HFF-Myc (cell line): Measurements from ENCODE around the gene PPA1.
"Not testable (repeated sequence)": the region's sequence is repeated elsewhere in the genome, so short reads cannot be mapped to it uniquely, and the experiment has no call there.

Experiments used
- DNase-seq: peaks from one replicate; pipeline ENCODE4 v3.0.0-alpha.2; 2011; ENCODE audit warnings: low read depth; ENCODE audit errors: extremely low read depth
- H3K4me3 ChIP-seq: replicated peaks from 2 replicates; pipeline ENCODE4 v1.5.1; 2011; ENCODE audit warnings: low read depth, mild to moderate bottlenecking, control low read depth, low read length
- TF ChIP-seq, protein P1 (sequence below): IDR thresholded peaks from 2 replicates; pipeline ENCODE4 v1.5.1; 2012; ENCODE audit warnings: mild to moderate bottlenecking, low read depth, low read length, control low read depth; ENCODE audit errors: missing control alignments

The PPA1 gene

DNA sequence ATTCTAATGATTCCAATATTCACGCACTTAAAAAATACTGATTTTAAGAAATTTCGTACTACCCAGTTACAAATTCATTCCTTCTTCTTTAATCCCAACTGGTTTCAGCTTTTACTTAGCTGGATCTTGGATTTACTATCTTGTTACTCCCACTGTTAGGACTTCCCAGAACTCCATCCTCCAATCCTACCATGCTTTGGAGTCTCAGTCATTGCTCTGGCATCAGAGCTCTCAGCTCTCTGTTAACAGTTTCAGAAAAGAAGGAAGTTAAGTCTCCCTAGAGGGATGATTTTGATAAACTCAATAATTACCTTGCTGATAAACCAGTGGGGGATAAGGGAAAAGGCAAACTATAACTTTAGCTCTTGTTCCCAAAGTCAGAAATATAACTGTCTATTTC, 9.5 kb downstream of the PPA1 start:
- H3K4me3 ChIP-seq, result no peak overlapping the region
- DNase-seq, result no peak
- TF ChIP-seq, protein P1, sequence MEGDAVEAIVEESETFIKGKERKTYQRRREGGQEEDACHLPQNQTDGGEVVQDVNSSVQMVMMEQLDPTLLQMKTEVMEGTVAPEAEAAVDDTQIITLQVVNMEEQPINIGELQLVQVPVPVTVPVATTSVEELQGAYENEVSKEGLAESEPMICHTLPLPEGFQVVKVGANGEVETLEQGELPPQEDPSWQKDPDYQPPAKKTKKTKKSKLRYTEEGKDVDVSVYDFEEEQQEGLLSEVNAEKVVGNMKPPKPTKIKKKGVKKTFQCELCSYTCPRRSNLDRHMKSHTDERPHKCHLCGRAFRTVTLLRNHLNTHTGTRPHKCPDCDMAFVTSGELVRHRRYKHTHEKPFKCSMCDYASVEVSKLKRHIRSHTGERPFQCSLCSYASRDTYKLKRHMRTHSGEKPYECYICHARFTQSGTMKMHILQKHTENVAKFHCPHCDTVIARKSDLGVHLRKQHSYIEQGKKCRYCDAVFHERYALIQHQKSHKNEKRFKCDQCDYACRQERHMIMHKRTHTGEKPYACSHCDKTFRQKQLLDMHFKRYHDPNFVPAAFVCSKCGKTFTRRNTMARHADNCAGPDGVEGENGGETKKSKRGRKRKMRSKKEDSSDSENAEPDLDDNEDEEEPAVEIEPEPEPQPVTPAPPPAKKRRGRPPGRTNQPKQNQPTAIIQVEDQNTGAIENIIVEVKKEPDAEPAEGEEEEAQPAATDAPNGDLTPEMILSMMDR, result no peak

DNA sequence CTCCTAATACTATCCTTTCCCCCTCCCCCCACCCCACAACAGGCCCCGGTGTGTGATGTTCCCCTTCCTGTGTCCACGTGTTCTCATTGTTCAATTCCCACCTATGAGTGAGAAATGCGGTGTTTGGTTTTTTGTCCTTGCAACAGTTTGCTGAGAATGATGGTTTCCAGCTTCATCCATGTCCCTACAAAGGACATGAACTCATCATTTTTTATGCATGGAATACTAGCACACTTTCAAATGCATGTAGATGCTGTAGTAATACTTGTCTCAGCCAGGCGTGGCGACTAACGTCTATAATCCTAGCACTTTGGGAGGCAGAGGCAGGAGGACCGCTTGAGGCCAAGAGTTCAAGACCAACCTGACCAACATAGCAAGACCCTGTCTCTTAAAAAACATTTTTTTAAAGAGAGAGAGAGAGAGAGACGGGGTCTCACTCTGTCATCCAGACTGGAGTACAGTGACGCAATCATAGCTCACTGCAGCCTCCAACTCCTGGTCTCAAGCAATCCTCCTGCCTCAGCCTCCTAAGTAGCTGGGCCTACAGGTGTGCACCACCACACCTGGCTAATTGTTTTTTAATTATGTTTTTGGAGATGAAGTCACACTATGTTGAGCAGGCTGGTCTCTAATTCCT, 10.3 kb downstream of the PPA1 start:
- not testable (repeated sequence) for H3K4me3 ChIP-seq, DNase-seq

DNA sequence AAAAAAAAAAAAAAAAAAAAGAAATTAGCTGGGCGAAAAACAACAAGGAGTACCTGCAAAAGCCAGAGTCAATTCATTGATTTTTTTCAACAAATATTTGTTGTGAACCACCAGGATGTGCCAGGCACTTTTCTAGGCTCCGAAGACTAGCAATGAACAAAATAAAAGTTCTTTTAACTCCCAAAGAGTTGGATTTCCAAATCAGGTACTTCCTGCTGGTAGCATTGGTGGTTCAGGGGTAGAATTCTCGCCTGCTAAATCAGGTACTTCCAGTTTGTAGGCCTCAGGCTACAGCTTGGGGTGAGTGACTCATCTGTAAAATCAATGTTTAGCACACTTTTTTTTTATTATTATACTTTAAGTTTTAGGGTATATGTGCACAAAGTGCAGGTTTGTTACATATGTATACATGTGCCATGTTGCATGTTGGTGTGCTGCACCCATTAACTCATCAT, 10.9 kb downstream of the PPA1 start:
- no peak for DNase-seq
- H3K4me3 ChIP-seq, result no peak overlapping the region
- TF ChIP-seq, protein P1, result no peak

DNA sequence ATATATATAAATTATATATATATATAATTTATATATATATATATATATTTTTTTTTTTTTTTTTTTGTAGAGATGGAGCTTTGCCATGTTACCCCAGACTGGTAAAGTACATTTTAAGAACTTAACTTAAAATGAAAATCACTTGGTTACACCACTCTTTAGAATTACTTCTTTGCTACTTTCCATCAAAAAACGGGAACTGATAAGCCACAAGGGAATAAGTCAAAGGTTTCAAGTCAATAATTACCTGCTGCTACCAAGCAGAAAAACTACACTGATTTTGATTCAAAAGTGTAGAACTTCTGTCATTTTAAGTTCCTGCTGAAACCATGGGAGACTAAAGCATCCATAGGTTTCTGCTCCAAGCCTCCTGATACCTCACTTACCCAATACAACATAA, 12.2 kb downstream of the PPA1 start:
- TF ChIP-seq, protein P1, result no peak
- H3K4me3 ChIP-seq, result no peak overlapping the region
- no peak for DNase-seq

DNA sequence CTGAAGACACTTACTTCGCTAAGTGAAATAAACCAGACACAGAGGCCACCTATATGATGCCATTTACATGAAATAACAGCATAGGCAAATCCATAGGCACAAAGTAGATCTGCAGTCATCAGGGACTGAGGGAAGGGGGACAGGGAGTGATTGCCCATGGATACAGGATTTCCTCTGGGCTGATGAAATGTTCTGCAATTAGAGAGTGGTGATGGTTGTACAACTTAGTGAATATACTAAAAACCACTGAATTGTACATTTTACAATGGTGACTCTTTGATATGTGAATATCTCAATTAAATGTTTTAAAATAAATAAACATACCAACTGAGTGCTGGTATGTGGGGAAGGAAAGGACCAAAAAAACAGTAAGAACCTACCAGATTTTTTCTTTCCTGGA, 20.4 kb downstream of the PPA1 start:
- TF ChIP-seq, protein P1, result no peak
- no peak overlapping the region for H3K4me3 ChIP-seq
- DNase-seq, result no peak

DNA sequence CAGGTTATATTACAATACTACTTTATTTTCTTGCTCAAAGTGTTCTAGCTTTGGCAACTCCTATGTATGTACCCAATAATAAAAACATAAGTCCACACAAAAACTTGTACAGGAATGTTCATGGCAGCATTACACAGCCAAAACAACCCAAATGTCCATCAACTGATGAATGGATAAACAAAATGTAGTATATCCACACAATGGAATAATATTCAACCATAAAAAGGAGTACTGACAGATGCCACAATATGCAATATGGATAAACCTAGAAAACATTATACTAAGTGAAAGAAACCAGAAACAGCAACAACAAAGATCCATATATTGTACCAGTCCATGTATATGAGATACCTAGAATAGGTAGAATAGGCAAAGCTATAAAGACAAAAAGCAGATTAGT, 21.0 kb downstream of the PPA1 start:
- TF ChIP-seq, protein P1, result no peak
- no peak overlapping the region for H3K4me3 ChIP-seq
- no peak for DNase-seq

DNA sequence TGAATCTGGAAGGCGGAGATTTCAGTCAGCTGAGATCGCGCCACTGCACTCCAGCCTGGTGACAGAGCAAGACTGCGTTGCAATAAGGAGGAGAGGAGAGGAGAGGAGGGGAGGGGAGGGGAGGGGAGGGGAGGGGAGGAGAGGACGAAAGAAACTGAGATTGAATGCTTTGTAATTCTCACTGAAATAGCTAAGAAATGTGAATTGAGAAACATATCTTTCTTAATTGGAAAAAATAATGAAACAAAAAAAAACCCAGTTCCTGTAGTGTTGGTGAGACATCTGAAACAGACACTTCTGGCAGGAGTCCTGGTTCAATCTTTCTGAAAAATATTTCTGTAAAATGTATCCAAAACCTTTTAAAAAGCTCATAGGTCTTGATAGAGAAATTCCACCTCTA, 26.5 kb downstream of the PPA1 start:
- H3K4me3 ChIP-seq, result no peak overlapping the region
- TF ChIP-seq, protein P1, result no peak
- DNase-seq, result no peak
